GM19193 (cell line): ENCODE results near the gene SSRP1.

Experiments used
- POLR2A ChIP-seq: IDR thresholded peaks from 4 replicates; pipeline ENCODE4 v1.6.1; 2011; ENCODE audit not compliant: insufficient read depth, insufficient read length; ENCODE audit errors: extremely low read depth

SSRP1 gene

GRCh38 chr11:57335343-57336110 is at the start of gene SSRP1:
TSS of gene SSRP1 (minus strand) at chr11:57335892. CDS start at chr11:57335121, 771 bp downstream.
- TF ChIP-seq POLR2A = peak; percentile 76

- no peak for TF ChIP-seq POLR2A
Observed at GRCh38 chr11:57380975-57381374, 45.3 kb upstream of the SSRP1 start, which contains the start of gene PRG3. TSS of gene PRG3 (minus strand) at chr11:57381150. CDS start at chr11:57380708, 442 bp downstream.

DNA sequence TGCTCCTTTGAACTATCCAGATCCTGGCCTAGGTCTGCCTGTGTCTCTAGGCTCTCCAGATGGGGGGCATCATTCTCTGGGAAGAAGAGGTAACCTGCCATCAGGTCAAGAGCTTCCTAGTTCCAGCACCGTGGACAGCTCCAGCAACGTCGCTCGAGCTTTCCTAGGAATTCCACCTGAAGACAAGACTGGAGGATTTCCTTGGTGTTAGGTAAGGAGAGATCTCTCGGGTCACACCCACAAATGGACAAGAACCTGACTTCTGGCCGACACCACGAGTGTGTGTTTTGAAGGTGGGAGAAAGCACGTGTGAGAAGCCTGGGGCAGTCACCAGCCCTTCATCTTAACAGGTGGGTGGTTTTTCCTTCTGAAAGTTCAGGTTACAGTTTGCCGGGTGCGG is 44.0 kb upstream of the SSRP1 start:
- TF ChIP-seq POLR2A = no peak

GRCh38 chr11:57378186-57378585 is 42.5 kb upstream of the SSRP1 start:
- no peak for TF ChIP-seq POLR2A

- TF ChIP-seq POLR2A = no peak
Observed at GRCh38 chr11:57377107-57377506, 41.4 kb upstream of the SSRP1 start.

- TF ChIP-seq POLR2A = no peak
Observed at GRCh38 chr11:57376095-57377090, 40.7 kb upstream of the SSRP1 start.

GRCh38 chr11:57375490-57375889 is 39.8 kb upstream of the SSRP1 start:
- no peak for TF ChIP-seq POLR2A

- no peak for TF ChIP-seq POLR2A
Observed at GRCh38 chr11:57374966-57375365, 39.3 kb upstream of the SSRP1 start.

GRCh38 chr11:57373146-57373545 is 37.5 kb upstream of the SSRP1 start:
- TF ChIP-seq POLR2A = no peak

GRCh38 chr11:57370941-57371340 is 35.2 kb upstream of the SSRP1 start:
- no peak for TF ChIP-seq POLR2A

DNA sequence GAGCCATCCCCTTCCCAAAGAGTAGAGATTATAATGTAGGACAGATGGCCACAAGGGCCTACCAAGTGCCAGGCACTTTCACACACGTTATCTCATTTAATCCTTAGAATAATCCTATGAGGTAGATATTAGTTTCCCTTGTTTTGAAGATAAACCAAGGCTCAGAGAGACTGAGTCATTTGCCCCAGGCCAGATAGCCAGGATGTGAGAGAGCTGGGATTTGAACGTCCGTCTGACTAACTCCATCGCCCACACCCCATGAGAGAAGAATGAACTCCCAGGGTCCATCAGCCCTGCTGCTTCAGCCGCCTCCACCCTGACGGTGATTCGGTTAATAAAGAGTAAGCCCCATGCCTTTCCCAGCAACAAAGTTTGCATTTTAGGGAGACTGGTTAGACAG is 34.6 kb upstream of the SSRP1 start:
- no peak for TF ChIP-seq POLR2A

GRCh38 chr11:57368845-57369232 is 33.1 kb upstream of the SSRP1 start:
- no peak for TF ChIP-seq POLR2A

- TF ChIP-seq POLR2A = no peak
Observed at GRCh38 chr11:57368106-57368844, 32.6 kb upstream of the SSRP1 start.

- no peak for TF ChIP-seq POLR2A
Observed at GRCh38 chr11:57364851-57365660, 29.4 kb upstream of the SSRP1 start.

DNA sequence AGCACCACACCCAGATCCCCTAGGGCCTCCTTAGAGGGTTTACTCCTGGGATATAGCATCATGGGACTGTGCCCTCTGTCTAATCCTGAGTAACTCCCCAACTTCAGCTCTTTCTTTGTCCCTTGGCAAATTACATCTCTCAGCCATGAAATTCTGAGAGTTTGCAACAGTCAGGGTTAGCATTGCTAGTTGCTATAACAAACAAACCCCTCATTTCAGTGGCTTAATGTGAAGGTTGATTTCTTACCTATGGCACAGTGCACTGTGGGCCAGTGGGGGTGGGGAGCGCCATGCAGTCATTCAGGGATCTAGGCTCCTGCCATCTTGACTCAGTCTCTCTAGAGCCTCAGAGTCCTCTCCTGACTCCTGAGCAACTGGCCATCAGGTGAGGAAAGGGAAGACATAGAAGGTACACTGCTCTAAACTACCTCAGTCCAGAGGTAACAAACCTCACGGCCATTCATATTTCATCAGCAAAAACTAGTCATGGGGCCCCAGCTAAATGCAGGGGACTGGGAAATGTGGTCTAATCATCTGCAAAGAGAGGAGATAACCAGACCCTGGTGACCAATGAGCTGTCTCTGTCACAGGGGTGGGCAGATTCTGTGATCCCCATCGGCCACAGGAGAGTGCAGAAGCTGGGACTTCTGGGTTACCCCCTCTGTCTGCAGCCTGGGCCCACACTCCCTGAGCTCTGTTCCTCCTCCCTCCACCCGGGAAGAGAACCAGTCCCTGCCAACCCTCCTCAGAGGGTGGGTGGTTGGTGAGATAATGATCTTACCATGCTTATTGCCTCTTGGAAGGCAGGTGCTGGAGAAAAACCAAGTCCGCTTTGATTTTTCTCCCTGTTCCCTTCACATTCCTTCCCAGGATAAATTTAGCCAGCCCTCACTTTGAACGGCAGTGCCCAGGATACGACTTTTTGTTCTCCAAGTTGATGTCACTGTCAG is 27.7 kb upstream of the SSRP1 start:
- no peak for TF ChIP-seq POLR2A
